IMR-90 (cell line): ENCODE data around the gene S100Z. TPM values are rescaled to one million over a fixed set of nuclear protein-coding genes. Genes with fewer than 3 reads are reported as not detected.
A peak's percentile ranks its signal among the peaks of the same experiment; 100 is the strongest.
"Not testable (repeated sequence)": the region's sequence is repeated elsewhere in the genome, so short reads cannot be mapped to it uniquely, and the experiment has no call there.

Experiments used
- ATAC-seq: fragments of 200-7000 bp; cut with Tn5 transposase; 2 replicates; pipeline ENCODE4 v1.9.1; 2020; ENCODE audit warnings: low read depth, mild to moderate bottlenecking, moderate library complexity
- BruUV-seq: library from RNA; stranded (reverse); fragments of 400-500 nt; replicated peaks from 2 replicates; lab custom pipeline; 2021; lab: Mats Ljungman, UMichigan
- CTCF ChIA-PET: fragments of 300-600 bp; formaldehyde crosslinking; extraction: SDS; loops from one replicate; lab custom pipeline; 2021; ENCODE audit warnings: antibody characterized with exemption; lab: Yijun Ruan, JAX
- POLR2A ChIA-PET: fragments of 300-600 bp; sonication (Branson Sonifier 250); formaldehyde crosslinking; loops from one replicate; lab custom pipeline; 2022; ENCODE audit warnings: antibody characterized with exemption; ENCODE audit not compliant: unreplicated experiment; lab: Charles Lee
- DNase-seq: peaks from one replicate; pipeline ENCODE4 v3.0.0; 2013
- H2AFZ ChIP-seq: replicated peaks from 2 replicates; pipeline ENCODE3; 2013; ENCODE audit warnings: low read length, mild to moderate bottlenecking; ENCODE audit not compliant: poor library complexity
- H2AK5ac ChIP-seq: 2 replicates; pipeline ENCODE4 v1.6.1; 2013; ENCODE audit warnings: low read depth, low read length, inconsistent platforms
- H2AK9ac ChIP-seq: replicated peaks from 2 replicates; pipeline ENCODE3; 2013; ENCODE audit warnings: mild to moderate bottlenecking, low read depth, low read length, moderate library complexity; ENCODE audit not compliant: poor library complexity
- H2BK120ac ChIP-seq: 2 replicates; pipeline ENCODE4 v1.6.1; 2013; ENCODE audit warnings: low read depth, low read length, inconsistent platforms
- H2BK15ac ChIP-seq: 3 replicates; pipeline ENCODE4 v1.6.1; 2013; ENCODE audit warnings: low read depth, low read length, inconsistent platforms
- H2BK20ac ChIP-seq: 2 replicates; pipeline ENCODE4 v1.6.1; 2013; ENCODE audit warnings: low read depth, mild to moderate bottlenecking, inconsistent platforms, low read length, moderate library complexity
- H2BK5ac ChIP-seq: 2 replicates; pipeline ENCODE4 v1.6.1; 2013; ENCODE audit warnings: mild to moderate bottlenecking, low read depth, low read length, inconsistent platforms; ENCODE audit not compliant: poor library complexity, severe bottlenecking
- H3K14ac ChIP-seq: replicated peaks from 2 replicates; pipeline ENCODE4 v1.6.1; 2013; ENCODE audit warnings: low read depth, low read length, inconsistent platforms
- H3K18ac ChIP-seq: 2 replicates; pipeline ENCODE4 v1.6.1; 2013; ENCODE audit warnings: low read depth, low read length, control low read depth
- H3K23ac ChIP-seq: 2 replicates; pipeline ENCODE4 v1.6.1; 2013; ENCODE audit warnings: low read depth, low read length, inconsistent platforms
- H3K27ac ChIP-seq: 2 replicates; pipeline ENCODE4 v1.5.1; 2013; ENCODE audit warnings: mild to moderate bottlenecking, control low read depth, low read length; ENCODE audit not compliant: insufficient read depth
- H3K27me3 ChIP-seq: 2 replicates; pipeline ENCODE4 v1.6.1; 2013; ENCODE audit warnings: low read length; ENCODE audit not compliant: control insufficient read depth, insufficient read depth
- H3K36me3 ChIP-seq: 2 replicates; pipeline ENCODE4 v1.6.1; 2013; ENCODE audit warnings: low read length, mixed read lengths; ENCODE audit not compliant: control insufficient read depth, insufficient read depth
- H3K4ac ChIP-seq: 2 replicates; pipeline ENCODE4 v1.6.1; 2013; ENCODE audit warnings: low read depth, low read length, inconsistent platforms
- H3K4me1 ChIP-seq: 2 replicates; pipeline ENCODE4 v1.6.1; 2013; ENCODE audit warnings: low read length, mixed read lengths; ENCODE audit not compliant: control insufficient read depth, insufficient read depth
- H3K4me2 ChIP-seq: 2 replicates; pipeline ENCODE4 v1.6.1; 2013; ENCODE audit warnings: low read depth, mild to moderate bottlenecking, control low read depth, low read length, moderate library complexity
- H3K4me3 ChIP-seq: 2 replicates; pipeline ENCODE4 v1.5.1; 2013; ENCODE audit warnings: low read depth, mild to moderate bottlenecking, control low read depth, low read length, moderate library complexity; ENCODE audit not compliant: insufficient read depth
- H3K56ac ChIP-seq: 2 replicates; pipeline ENCODE4 v1.6.1; 2013; ENCODE audit warnings: low read length, inconsistent platforms; ENCODE audit not compliant: insufficient read depth; ENCODE audit errors: extremely low read depth
- H3K79me1 ChIP-seq, 2 experiments: 2 replicates each; pipeline ENCODE4 v1.6.1; 2013; ENCODE audit warnings: low read length in 2 of 2, inconsistent platforms in 1 of 2, low read depth in 1 of 2
- H3K9ac ChIP-seq: 2 replicates; pipeline ENCODE4 v1.6.1; 2013; ENCODE audit warnings: low read depth, low read length, control low read depth
- H3K9me1 ChIP-seq: 2 replicates; pipeline ENCODE4 v1.6.1; 2013; ENCODE audit warnings: low read length, inconsistent platforms; ENCODE audit not compliant: insufficient read depth
- H3K9me3 ChIP-seq: 2 replicates; pipeline ENCODE4 v1.6.1; 2013; ENCODE audit warnings: low read length; ENCODE audit not compliant: control insufficient read depth, insufficient read depth
- H4K20me1 ChIP-seq: 2 replicates; pipeline ENCODE4 v1.6.1; 2013; ENCODE audit warnings: low read length, inconsistent platforms; ENCODE audit not compliant: insufficient read depth
- H4K5ac ChIP-seq: 2 replicates; pipeline ENCODE4 v1.6.1; 2013; ENCODE audit warnings: mild to moderate bottlenecking, low read depth, low read length, control low read depth
- H4K8ac ChIP-seq, 2 experiments: 2 replicates each; pipeline ENCODE4 v1.6.1; 2013; ENCODE audit warnings: low read depth in 2 of 2, low read length in 2 of 2, control low read depth in 1 of 2, inconsistent platforms in 1 of 2
- H4K91ac ChIP-seq: 2 replicates; pipeline ENCODE4 v1.6.1; 2013; ENCODE audit warnings: low read depth, low read length, inconsistent platforms; ENCODE audit not compliant: insufficient read depth
- CTCF ChIP-seq: conservative IDR thresholded peaks from 2 replicates; pipeline ENCODE4 v1.5.1; 2012; ENCODE audit warnings: mild to moderate bottlenecking, low read depth, low read length, improper control_type of control experiment
- FOS ChIP-seq: fragments of 150-350 bp; IDR thresholded peaks from 2 replicates; pipeline ENCODE4 v1.6.1; 2016; ENCODE audit warnings: low read depth, low read length
- WGBS, 2 experiments: methylation state at CpG; one replicate each; pipeline versions ENCODE4 v1.1.5 to v1.1.7; 2013; ENCODE audit warnings: missing lambda C conversion rate in 2 of 2; ENCODE audit not compliant: insufficient read length in 1 of 2; ENCODE audit errors: extremely low coverage in 2 of 2; 5-methylcytosine and 5-hydroxymethylcytosine counted together
- dilution Hi-C: fragments of 300-500 bp; cut with HindIII; formaldehyde crosslinking; loops from one replicate; pipeline ENCODE4 v1.14.3; 2018; ENCODE audit warnings: low sequenced_read_pairs; ENCODE audit not compliant: unreplicated experiment
- in situ Hi-C: fragments of 300-500 bp; cut with MboI; formaldehyde crosslinking; loops from 3 replicates; pipeline ENCODE4 v1.14.3; 2019; ENCODE audit warnings: low sequenced_read_pairs, inconsistent platforms, mixed read lengths
- intact Hi-C: fragments of 100-400 bp; cut with micrococcal nuclease; formaldehyde crosslinking; loops from 2 replicates; pipeline ENCODE4 v1.10.0; 2022
- polyA plus RNA-seq, 3 experiments: library from polyadenylated mRNA; depleted of rRNA; stranded (reverse); fragments of >200 nt; gene quantifications; 2 replicates each; pipeline ENCODE4 v1.2.3, GENCODE V29; 2012; ENCODE audit warnings: low replicate concordance in 1 of 3
- total RNA-seq: library from RNA; depleted of rRNA; stranded (reverse); fragments of >200 nt; gene quantifications from 2 replicates; pipeline ENCODE4 v1.2.3, GENCODE V29; 2012

S100Z gene
- total and polyA plus RNA-seq, 2 of the 4 experiments (the other 2 are of a cell fraction), result not detected

DNA sequence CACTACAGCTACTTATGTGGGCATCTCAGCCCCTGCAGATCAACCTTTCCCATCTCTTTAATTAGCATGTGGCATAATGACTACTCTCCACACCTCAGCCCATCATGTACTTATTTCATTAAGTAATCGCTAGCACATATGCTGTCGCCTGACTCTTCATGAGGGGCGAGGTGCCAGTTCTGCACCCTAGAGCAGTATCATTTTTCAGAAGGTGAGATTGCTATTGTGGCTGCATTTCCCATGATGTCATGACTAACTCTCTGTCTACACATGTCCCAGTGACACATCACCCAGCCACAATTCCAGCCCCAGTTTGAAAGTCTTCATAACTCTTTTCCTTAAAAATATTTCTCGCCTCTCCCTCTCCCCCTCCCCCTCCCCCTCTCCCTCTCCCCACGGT, 38.6 kb upstream of the S100Z start:
- no peak overlapping the region for H3K4me2 ChIP-seq
- DNase-seq (peak; percentile 73), ATAC-seq (no peak)
- intact Hi-C loops (loop anchor here (10.0 kb wide), 1 partner anchor 1756 kb away; the partner anchor contains the start of gene GCNT4), in situ Hi-C loops (no loop called here), dilution Hi-C loops (no loop called here)
- H3K4me3 ChIP-seq, result no peak overlapping the region
- no peak overlapping the region for H3K27ac ChIP-seq
- no peak overlapping the region for H2BK5ac ChIP-seq
- no peak overlapping the region for H2AFZ ChIP-seq
- H4K91ac ChIP-seq, result no peak overlapping the region
- ChIA-PET CTCF (interaction anchor here (0.6 kb wide), 1 partner anchor 50 kb away, joined by 3 read pairs; no protein-coding TSS in a partner anchor), POLR2A (no interaction called here)
- no peak overlapping the region for H3K56ac ChIP-seq
- peak overlapping the region; percentile 37 for H2AK9ac ChIP-seq
- peaks cover 4% of the 10 kb centered on the region; the same call in 1 of the 2 replicates for H3K9me1 ChIP-seq
- H3K23ac ChIP-seq, result no peak overlapping the region
- no peaks in the 10 kb centered on the region; the same call in 1 of the 2 replicates for H4K20me1 ChIP-seq
- BruUV-seq, result no TSS peak
- no peak overlapping the region for H3K18ac ChIP-seq
- no CpG with 5 or more reads among the region's 5 CpGs for WGBS, 2 experiments
- TF ChIP-seq CTCF (no peak), FOS (peak; percentile 3; the same call in 1 of the 2 replicates)
- H3K9me3 ChIP-seq, result no peaks in the 10 kb centered on the region
- no peak overlapping the region for H3K14ac ChIP-seq
- no peaks in the 10 kb centered on the region for H3K79me1 ChIP-seq
- peak overlapping the region; percentile 26; the same call in 1 of the 2 replicates for H2BK20ac ChIP-seq
- H2BK15ac ChIP-seq, result no peak overlapping the region
- H3K36me3 ChIP-seq, result no peaks in the 10 kb centered on the region
- H2AK5ac ChIP-seq, result peak overlapping the region; percentile 42; the same call in 1 of the 2 replicates
- no peak overlapping the region for H3K9ac ChIP-seq
- H3K4me1 ChIP-seq, result peaks cover 9% of the 10 kb centered on the region
- peak overlapping the region; percentile 67 for H3K4ac ChIP-seq
- H4K5ac ChIP-seq, result no peak overlapping the region
- H2BK120ac ChIP-seq, result no peak overlapping the region
- no peaks in the 10 kb centered on the region for H3K27me3 ChIP-seq
- H4K8ac ChIP-seq, result peak overlapping the region in 1 of 2 experiments; percentile 27; a peak in 1 of 4 replicates

DNA sequence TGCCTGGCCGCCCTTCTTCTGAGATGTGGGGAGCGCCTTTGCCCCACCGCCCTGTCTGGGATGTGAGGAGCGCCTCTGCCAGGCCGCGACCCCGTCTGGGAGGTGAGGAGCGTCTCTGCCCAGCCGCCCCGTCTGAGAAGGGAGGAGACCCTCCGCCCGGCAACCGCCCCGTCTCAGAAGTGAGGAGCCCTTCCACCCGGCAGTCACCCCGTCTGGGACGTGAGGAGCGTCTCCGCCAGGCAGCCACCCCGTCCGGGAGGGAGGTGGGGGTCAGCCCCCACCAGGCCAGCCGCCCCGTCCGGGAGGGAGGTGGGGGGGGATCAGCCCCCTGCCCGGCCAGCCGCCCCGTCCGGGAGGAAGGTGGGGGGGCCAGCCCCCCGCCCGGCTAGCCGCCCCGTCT, 37.6 kb upstream of the S100Z start:
- dilution Hi-C loops, result not testable (repeated sequence)

More for the DNA sequence above, 37.6 kb upstream of the S100Z start:
- H2BK120ac ChIP-seq, H4K20me1 ChIP-seq, BruUV-seq, H3K4me3 ChIP-seq, POLR2A ChIA-PET, H2AK9ac ChIP-seq, H3K18ac ChIP-seq, H4K5ac ChIP-seq, in situ Hi-C loops, H3K36me3 ChIP-seq, H3K14ac ChIP-seq, H3K9ac ChIP-seq, H3K23ac ChIP-seq, H3K56ac ChIP-seq, H3K79me1 ChIP-seq, H4K8ac ChIP-seq, H2BK5ac ChIP-seq, H3K9me3 ChIP-seq, H2BK15ac ChIP-seq, H4K91ac ChIP-seq, CTCF ChIA-PET, H3K9me1 ChIP-seq, H3K4me1 ChIP-seq, DNase-seq, H2AFZ ChIP-seq, ATAC-seq, H2BK20ac ChIP-seq, H3K27me3 ChIP-seq, H2AK5ac ChIP-seq, H3K4ac ChIP-seq, H3K4me2 ChIP-seq, H3K27ac ChIP-seq: not testable (repeated sequence)
- WGBS, 2 experiments, result 99% methylated on average over 10 of the region's 32 CpGs; no CpG with 5 or more reads in 1 of the 2 experiments
- intact Hi-C loops, result loop anchor here (10.0 kb wide), 1 partner anchor 1757 kb away; the partner anchor contains the start of gene GCNT4
